Large intestine (tissue), 3 donors: Measurements from ENCODE around the gene ALK. TPM values are rescaled to one million over a fixed set of nuclear protein-coding genes. Genes with fewer than 3 reads are reported as not detected.

Source experiments
- DNase-seq, 2 donors: peaks; one replicate each; pipeline versions ENCODE4 v3.0.0 to v3.0.0-alpha.2; 2013
- H3K27ac ChIP-seq: one replicate; pipeline ENCODE4 v1.5.1; 2013; ENCODE audit warnings: low read length
- H3K27me3 ChIP-seq: 2 replicates; pipeline ENCODE4 v1.6.1; 2013; ENCODE audit warnings: low read length; ENCODE audit not compliant: control insufficient read depth, insufficient read depth
- H3K36me3 ChIP-seq: 2 replicates; pipeline ENCODE4 v1.6.1; 2013; ENCODE audit warnings: low read length; ENCODE audit not compliant: control insufficient read depth, insufficient read depth
- H3K4me1 ChIP-seq: one replicate; pipeline ENCODE4 v1.6.1; 2013; ENCODE audit warnings: low read length; ENCODE audit not compliant: control insufficient read depth, insufficient read depth
- H3K4me3 ChIP-seq: one replicate; pipeline ENCODE4 v1.5.1; 2013; ENCODE audit warnings: low read length
- H3K9me3 ChIP-seq: one replicate; pipeline ENCODE4 v1.6.1; 2013; ENCODE audit warnings: mild to moderate bottlenecking, low read depth, low read length, moderate library complexity; ENCODE audit not compliant: control insufficient read depth
- WGBS: methylation state at CpG from one replicate; pipeline ENCODE4 v1.1.5; 2013; ENCODE audit warnings: low lambda C conversion rate; ENCODE audit not compliant: insufficient coverage; 5-methylcytosine and 5-hydroxymethylcytosine counted together
- polyA plus RNA-seq: library from polyadenylated mRNA; unstranded; fragments of 120-200 nt; gene quantifications from one replicate; pipeline ENCODE4 v1.2.1, GENCODE V29; 2013

The ALK gene
- polyA plus RNA-seq, 1 donor, result 1.5 TPM

DNA sequence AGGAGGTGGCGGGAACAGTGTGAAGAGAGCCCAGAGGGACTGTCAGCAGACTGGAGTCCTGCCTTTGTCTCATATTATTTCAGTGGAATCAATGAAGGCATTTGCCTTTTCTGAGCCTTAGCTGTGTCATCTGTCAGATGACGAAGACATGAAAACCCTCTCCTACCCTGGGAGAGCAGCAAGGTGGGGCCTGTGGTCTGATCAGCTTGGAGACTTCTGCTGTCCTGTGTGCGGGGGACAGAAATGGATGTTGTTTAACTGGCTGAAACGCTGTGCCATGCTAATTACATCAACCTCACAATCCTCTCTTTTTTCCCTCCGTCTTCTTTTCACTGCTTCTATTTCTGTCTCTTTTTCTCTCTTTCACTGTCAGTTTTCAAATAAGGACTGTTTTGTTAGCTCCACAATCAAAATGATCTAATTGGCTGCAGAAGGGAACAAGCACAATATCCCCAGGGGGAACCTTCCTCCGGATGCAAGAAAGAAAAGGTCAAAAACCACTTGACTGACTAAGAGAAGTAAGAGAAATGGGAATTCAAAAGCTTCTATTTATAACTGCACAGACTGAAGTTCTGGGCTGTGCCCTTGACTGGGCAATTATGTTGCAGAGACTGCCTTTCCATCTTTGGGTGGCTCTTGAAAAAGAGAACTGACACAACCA lies 466.1 kb downstream of the ALK start:
- 100% methylated on average over 2 of the region's 6 CpGs for WGBS
- no peaks in the 10 kb centered on the region for H3K36me3 ChIP-seq
- DNase-seq, result no peak
- no peak overlapping the region for H3K27ac ChIP-seq
- H3K27me3 ChIP-seq, result no peaks in the 10 kb centered on the region
- no peaks in the 10 kb centered on the region for H3K4me1 ChIP-seq
- no peaks in the 10 kb centered on the region for H3K9me3 ChIP-seq
- no peak overlapping the region for H3K4me3 ChIP-seq

DNA sequence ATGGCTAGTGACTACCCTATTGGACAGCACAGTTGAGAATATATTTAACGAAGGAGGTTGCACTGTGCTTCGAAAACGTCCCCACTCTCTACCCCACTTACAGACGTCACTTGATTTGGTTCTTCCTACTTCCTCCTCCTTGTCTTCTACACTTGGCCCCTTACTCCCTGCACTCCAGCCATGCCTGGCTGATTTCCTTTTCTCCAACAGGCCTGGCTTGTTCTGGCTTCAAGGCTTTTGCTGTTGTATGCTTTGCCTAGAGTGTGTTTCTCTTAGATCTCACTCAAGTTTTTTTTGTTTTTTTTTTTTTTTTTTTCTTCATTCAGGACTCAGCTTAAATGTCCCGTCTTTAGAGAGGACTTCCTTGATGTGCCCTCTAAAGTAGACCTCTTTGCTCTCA lies 469.4 kb downstream of the ALK start:
- Histone ChIP-seq H3K4me3 (no peak overlapping the region), H3K4me1 (no peaks in the 10 kb centered on the region), H3K9me3 (no peaks in the 10 kb centered on the region), H3K27me3 (no peaks in the 10 kb centered on the region), H3K36me3 (no peaks in the 10 kb centered on the region), H3K27ac (no peak overlapping the region)
- 87% methylated on average over 4 of the region's 5 CpGs for WGBS
- DNase-seq, result no peak

DNA sequence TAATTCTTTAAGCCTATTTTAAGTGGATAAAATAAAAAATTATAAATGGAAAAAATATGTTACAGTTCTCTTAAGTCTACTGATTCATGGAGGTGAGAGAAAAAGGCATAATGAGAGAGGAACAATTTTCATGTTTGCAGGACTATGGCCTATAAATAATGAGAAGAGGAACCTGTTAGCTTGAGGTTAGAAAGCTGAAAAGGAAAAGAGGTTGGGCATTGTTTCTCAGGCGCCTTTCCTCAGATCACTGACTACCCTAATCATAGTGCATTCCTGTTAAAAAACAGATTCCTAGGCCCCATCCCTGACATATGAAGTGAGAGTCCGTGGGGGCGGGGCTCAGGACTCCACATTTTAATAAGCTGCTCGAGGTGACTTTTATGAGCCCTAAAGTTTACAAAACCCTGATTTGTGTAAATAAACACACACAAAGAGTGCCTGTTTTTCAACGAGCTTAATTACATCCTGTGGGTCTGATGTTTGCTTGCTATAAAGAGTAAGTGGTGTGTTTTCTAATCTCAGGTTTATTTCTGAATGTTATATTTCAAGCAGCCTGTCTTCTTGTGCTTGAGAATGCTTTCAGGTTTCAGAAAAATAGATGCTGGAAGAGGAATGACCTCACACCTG lies 470.7 kb downstream of the ALK start:
- H3K4me1 ChIP-seq, result no peaks in the 10 kb centered on the region

DNA sequence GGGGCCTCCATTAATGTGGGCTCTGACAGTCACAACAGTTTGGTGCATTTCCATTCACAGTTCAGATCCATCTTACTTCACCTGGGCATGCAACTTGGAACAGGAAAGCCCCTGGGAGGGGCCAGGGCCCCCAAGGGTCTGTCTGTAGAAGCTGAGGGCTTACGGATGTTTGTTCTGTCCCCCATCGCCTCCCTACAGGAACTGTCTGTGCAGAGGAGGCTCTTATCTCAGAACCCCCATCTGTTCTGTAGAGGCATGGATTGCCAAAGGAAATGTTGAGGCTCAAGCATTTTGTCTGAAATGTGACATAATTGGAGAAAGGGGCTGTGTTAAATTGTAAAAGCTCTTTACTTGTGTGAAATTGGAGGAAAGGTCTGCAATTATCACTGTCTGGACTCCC lies 471.9 kb downstream of the ALK start:
- H3K27ac ChIP-seq, result no peak overlapping the region
- WGBS, result no CpG with 5 or more reads among the region's 2 CpGs
- H3K27me3 ChIP-seq, result no peaks in the 10 kb centered on the region
- no peaks in the 10 kb centered on the region for H3K4me1 ChIP-seq
- H3K4me3 ChIP-seq, result no peak overlapping the region
- no peak for DNase-seq
- H3K9me3 ChIP-seq, result no peaks in the 10 kb centered on the region
- no peaks in the 10 kb centered on the region for H3K36me3 ChIP-seq

More for the DNA sequence above, 470.7 kb downstream of the ALK start:
- Histone ChIP-seq H3K9me3 (no peaks in the 10 kb centered on the region), H3K27me3 (no peaks in the 10 kb centered on the region), H3K4me3 (no peak overlapping the region), H3K27ac (no peak overlapping the region), H3K36me3 (no peaks in the 10 kb centered on the region)
- DNase-seq, result no peak
- no CpG with 5 or more reads among the region's 5 CpGs for WGBS

DNA sequence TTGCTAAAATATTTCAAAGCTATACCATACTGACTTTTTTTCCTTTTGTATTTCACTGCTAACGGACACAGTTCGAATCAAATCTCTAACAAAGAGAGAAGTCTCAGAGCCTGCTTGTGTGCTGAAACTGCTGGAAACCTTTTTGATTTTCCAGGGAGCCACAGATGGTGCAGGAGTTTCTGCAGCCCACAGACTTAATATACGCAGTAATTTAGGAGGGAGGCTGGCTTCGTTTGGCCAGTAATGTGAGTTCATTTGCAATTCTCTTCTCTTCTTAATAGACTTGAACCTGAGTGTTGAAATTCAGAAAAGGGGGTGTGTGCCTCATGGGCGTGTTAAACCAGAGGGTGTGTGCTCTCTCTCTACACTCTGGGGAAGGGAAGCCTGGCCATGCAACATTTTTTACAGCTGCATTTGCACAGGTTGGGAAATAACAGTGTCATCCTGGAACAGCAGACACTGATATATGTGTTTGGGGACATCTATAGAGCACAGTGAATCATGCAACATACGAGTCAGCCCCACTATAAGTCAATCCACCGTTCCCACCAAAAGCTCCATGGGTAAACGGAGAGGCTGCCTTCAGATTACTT lies 473.2 kb downstream of the ALK start:
- Histone ChIP-seq H3K27ac (no peak overlapping the region), H3K9me3 (no peaks in the 10 kb centered on the region), H3K27me3 (no peaks in the 10 kb centered on the region), H3K36me3 (no peaks in the 10 kb centered on the region), H3K4me3 (no peak overlapping the region), H3K4me1 (no peaks in the 10 kb centered on the region)
- WGBS, result 67% methylated on average over 3 of the region's 8 CpGs
- DNase-seq, result no peak

DNA sequence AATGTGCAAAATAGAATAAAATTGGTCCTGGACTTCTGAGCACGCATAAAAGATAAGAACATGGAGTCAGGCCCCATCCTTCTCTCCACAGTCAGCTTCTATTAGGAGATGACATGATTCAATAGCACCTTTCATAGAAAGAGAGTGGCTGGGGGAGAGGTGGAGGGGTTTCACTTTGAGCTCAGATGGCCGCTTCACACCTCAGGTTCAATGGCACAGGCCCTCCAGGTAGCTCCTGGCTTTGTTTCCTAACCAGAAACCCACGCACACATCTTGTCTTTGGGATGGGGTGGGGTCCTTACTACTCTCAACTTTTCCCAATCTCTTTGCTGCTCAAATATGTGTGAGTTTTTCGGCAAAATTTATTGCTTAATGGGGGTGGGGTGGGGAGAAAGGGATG lies 473.9 kb downstream of the ALK start:
- DNase-seq, result no peak
- Histone ChIP-seq H3K27ac (no peak overlapping the region), H3K4me3 (no peak overlapping the region), H3K4me1 (no peaks in the 10 kb centered on the region), H3K9me3 (no peaks in the 10 kb centered on the region), H3K36me3 (no peaks in the 10 kb centered on the region), H3K27me3 (no peaks in the 10 kb centered on the region)
- 100% methylated on average over 1 of the region's 4 CpGs for WGBS

DNA sequence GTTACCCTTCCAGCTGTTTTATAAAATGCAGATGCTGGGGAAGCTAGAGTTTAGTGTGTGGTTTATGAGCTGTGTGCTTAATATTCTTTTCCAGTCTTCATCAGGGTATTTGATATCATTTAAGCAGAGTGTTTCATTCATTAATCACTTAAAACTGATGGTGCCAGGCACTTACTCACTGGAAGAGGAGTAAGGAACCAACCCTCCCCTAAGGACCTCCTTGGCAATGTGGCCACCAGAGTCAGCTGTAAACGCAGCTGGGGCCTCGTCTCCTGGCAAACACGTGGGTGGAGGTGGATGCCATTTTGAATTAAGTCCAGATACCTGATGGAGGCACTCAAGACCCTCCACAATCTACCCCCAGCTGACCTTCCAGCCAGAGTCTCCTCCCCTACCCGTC lies 474.5 kb downstream of the ALK start:
- Histone ChIP-seq H3K27me3 (no peaks in the 10 kb centered on the region), H3K27ac (no peak overlapping the region), H3K9me3 (no peaks in the 10 kb centered on the region), H3K36me3 (no peaks in the 10 kb centered on the region), H3K4me1 (no peaks in the 10 kb centered on the region), H3K4me3 (no peak overlapping the region)
- WGBS, result no CpG with 5 or more reads among the region's 4 CpGs
- DNase-seq, result no peak

DNA sequence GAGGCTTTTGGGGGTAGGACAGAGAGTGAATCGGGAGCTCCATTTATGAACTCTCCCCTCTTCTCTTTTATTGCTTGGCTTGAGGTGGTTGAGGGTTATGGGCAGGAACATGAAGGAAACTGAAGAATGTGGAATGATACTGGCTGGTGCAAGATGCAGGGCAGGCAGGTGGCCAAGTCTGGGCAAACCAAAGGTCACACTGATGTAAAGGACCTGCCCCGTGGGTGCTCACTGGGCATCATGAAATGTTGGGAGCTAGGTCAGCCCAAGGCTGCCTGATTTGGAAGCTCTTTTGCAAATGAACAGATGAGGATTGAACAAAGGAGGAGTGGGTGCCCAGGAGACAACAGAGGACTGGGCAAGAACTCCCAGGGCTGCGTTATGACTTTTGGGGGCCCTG lies 477.2 kb downstream of the ALK start:
- no CpG with 5 or more reads among the region's 3 CpGs for WGBS
- H3K9me3 ChIP-seq, result no peaks in the 10 kb centered on the region
- no peaks in the 10 kb centered on the region for H3K36me3 ChIP-seq
- H3K4me3 ChIP-seq, result no peak overlapping the region
- no peak for DNase-seq
- no peak overlapping the region for H3K27ac ChIP-seq
- H3K27me3 ChIP-seq, result no peaks in the 10 kb centered on the region
- no peaks in the 10 kb centered on the region for H3K4me1 ChIP-seq

DNA sequence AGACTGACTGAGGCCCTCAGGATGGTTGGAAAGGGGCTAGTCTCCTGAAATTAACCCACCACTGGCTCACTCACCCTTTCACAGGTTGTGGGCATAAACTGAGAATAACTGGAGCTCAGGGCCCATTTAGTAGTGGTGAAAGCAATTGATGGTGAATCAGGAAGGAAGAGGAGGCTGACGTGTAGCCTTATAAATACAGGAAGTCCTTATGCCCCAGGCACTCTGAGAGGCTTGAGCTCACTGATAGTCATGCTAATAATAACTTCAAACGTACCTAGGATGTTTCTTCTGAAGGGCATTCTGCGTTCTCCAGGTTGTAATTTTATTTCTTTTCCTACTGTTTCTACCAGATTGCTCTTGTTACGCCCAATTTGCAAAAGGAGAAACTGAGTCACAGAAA lies 477.8 kb downstream of the ALK start:
- WGBS, result 64% methylated on average over 3 of the region's 4 CpGs
- Histone ChIP-seq H3K4me1 (no peaks in the 10 kb centered on the region), H3K36me3 (no peaks in the 10 kb centered on the region), H3K27ac (no peak overlapping the region), H3K4me3 (no peak overlapping the region), H3K27me3 (no peaks in the 10 kb centered on the region), H3K9me3 (no peaks in the 10 kb centered on the region)
- DNase-seq, result no peak

DNA sequence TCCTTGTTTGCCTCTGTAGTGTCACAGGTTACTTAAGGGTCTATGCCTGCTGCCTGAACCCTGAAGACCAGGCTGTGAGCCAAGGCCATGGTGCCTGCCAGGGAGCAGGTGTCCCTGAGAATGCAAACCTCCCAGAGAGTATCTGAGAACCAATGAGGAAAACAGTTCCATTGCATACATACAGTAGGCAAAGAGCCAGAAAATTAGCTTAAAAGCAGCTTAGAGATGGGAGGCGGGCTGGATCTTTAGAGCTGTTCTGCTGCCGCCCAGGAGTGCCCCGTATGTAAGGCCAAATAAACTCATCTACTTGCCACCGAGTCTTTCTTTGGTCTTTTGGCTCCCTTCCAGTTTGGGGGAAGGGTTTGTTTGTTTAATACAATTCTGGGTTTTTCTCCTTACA lies 478.2 kb downstream of the ALK start:
- H3K4me3 ChIP-seq, result no peak overlapping the region
- DNase-seq, result no peak
- no peaks in the 10 kb centered on the region for H3K27me3 ChIP-seq
- no CpG with 5 or more reads among the region's 4 CpGs for WGBS
- no peaks in the 10 kb centered on the region for H3K36me3 ChIP-seq
- H3K27ac ChIP-seq, result no peak overlapping the region
- H3K4me1 ChIP-seq, result no peaks in the 10 kb centered on the region
- no peaks in the 10 kb centered on the region for H3K9me3 ChIP-seq
